K562 (cell line): Measurements from ENCODE around the gene ZBTB16. TPM values are rescaled to one million over a fixed set of nuclear protein-coding genes. Genes with fewer than 3 reads are reported as not detected.
A peak's percentile ranks its signal among the peaks of the same experiment; 100 is the strongest.

ENCODE experiments used
- CBX1 ChIP-seq: sonication (generic); IDR thresholded peaks from 2 replicates; pipeline ENCODE4 v1.6.1; 2016; ENCODE audit warnings: antibody characterized with exemption, low read depth, mild to moderate bottlenecking
- CCNT2 ChIP-seq: IDR thresholded peaks from 2 replicates; pipeline ENCODE4 v1.6.1; 2011; ENCODE audit warnings: borderline replicate concordance, low read depth, mild to moderate bottlenecking, moderate library complexity, mixed read lengths, low read length; ENCODE audit not compliant: insufficient read length; ENCODE audit errors: extremely low read depth
- FOXK2 ChIP-seq, 2 experiments: fragments of 450-650 bp; IDR thresholded peaks in 1 of 2; conservative IDR thresholded peaks in 1 of 2; 2 replicates each; pipeline ENCODE4 v1.6.1; 2016; ENCODE audit warnings: low read depth in 2 of 2, mild to moderate bottlenecking in 1 of 2
- HDAC6 ChIP-seq: IDR thresholded peaks from 2 replicates; pipeline ENCODE4 v1.6.1; 2012; ENCODE audit warnings: low read depth, mild to moderate bottlenecking, control low read depth, inconsistent platforms, low read length, moderate library complexity
- KLF1 ChIP-seq: fragments of 450-650 bp; IDR thresholded peaks from 2 replicates; pipeline ENCODE4 v1.6.1; 2016; ENCODE audit warnings: missing genetic modification characterization, missing compliant biosample characterization
- MAZ ChIP-seq, 2 experiments: fragments of 450-650 bp in 1 of 2; sonication (generic) in 1 of 2; formaldehyde crosslinking; IDR thresholded peaks in 1 of 2; conservative IDR thresholded peaks in 1 of 2; 2 replicates each; pipeline versions ENCODE4 v1.4.0 to v1.5.0; 2020; ENCODE audit warnings: mild to moderate bottlenecking in 1 of 2, missing genetic modification reagents in 1 of 2
- MYBL2 ChIP-seq, 2 experiments: fragments of 450-650 bp in 1 of 2; sonication (generic) in 1 of 2; formaldehyde crosslinking in 1 of 2; IDR thresholded peaks; 2 replicates each; pipeline versions ENCODE4 v1.6.1 to v1.8.1; 2017 to 2022; ENCODE audit warnings: borderline replicate concordance in 1 of 2, inconsistent platforms in 1 of 2, low read depth in 1 of 2, mild to moderate bottlenecking in 1 of 2, missing genetic modification reagents in 1 of 2, moderate library complexity in 1 of 2
- NR3C1 ChIP-seq: sonication (generic); formaldehyde crosslinking; IDR thresholded peaks from 2 replicates; pipeline ENCODE4 v1.8.1; 2022; ENCODE audit warnings: missing genetic modification reagents
- PTRF ChIP-seq: fragments of 450-650 bp; IDR thresholded peaks from 2 replicates; pipeline ENCODE4 v1.6.1; 2016; ENCODE audit warnings: mild to moderate bottlenecking, missing genetic modification characterization, missing compliant biosample characterization
- RBM17 ChIP-seq: fragments of 200-400 bp; formaldehyde crosslinking; IDR thresholded peaks from 2 replicates; pipeline ENCODE4 v1.6.1; 2017; ENCODE audit warnings: low read depth, mild to moderate bottlenecking, low read length, borderline replicate concordance
- RNF2 ChIP-seq: sonication (generic); IDR thresholded peaks from 2 replicates; pipeline ENCODE4 v1.6.1; 2016
- SUPT5H ChIP-seq: fragments of 450-650 bp; IDR thresholded peaks from 2 replicates; pipeline ENCODE4 v1.6.1; 2016
- ZBTB33 ChIP-seq: sonication (generic); formaldehyde crosslinking; IDR thresholded peaks from 2 replicates; pipeline ENCODE4 v1.8.1; 2023; ENCODE audit warnings: mild to moderate bottlenecking, missing genetic modification reagents
- ZBTB40 ChIP-seq, 2 experiments: fragments of 450-650 bp in 1 of 2; sonication (generic) in 1 of 2; formaldehyde crosslinking in 1 of 2; IDR thresholded peaks; 2 replicates each; pipeline versions ENCODE4 v1.7.1 to v1.9.0; 2016 to 2022; ENCODE audit warnings: inconsistent platforms in 1 of 2, mild to moderate bottlenecking in 1 of 2, missing genetic modification reagents in 1 of 2
- ZFP36 ChIP-seq: fragments of 150-350 bp; IDR thresholded peaks from 2 replicates; pipeline ENCODE4 v1.6.1; 2018; ENCODE audit warnings: low read length, low read depth; ENCODE audit not compliant: partially characterized antibody
- ZNF133 ChIP-seq: fragments of 250-450 bp; sonication (Bioruptor Pico); IDR thresholded peaks from 2 replicates; pipeline ENCODE4 v1.4.0; 2020; ENCODE audit warnings: mild to moderate bottlenecking
- ZNF311 ChIP-seq: fragments of 250-450 bp; sonication (Bioruptor Pico); IDR thresholded peaks from 2 replicates; pipeline ENCODE4 v1.4.0; 2020; ENCODE audit warnings: mild to moderate bottlenecking, moderate library complexity
- ZNF76 ChIP-seq: fragments of 250-450 bp; sonication (Bioruptor Pico); IDR thresholded peaks from 2 replicates; pipeline ENCODE4 v1.4.0; 2020; ENCODE audit warnings: mild to moderate bottlenecking, moderate library complexity, borderline replicate concordance
- polyA plus RNA-seq, 8 experiments: library from polyadenylated mRNA; depleted of rRNA in 4 of 8; stranded (reverse) in 5 of 8; unstranded in 3 of 8; fragments of >200 nt; fragmentation: Nextera tagmentation in 2 of 8; fragmentation: Illumina TruSeq in 1 of 8; extraction: Ambion mirVana in 2 of 8; extraction: Trizol in 1 of 8; gene quantifications; 2 replicates each; pipeline versions ENCODE4 v1.2.1 to v1.2.3, GENCODE V29; 2011 to 2014; ENCODE audit warnings: inconsistent platforms in 1 of 8, missing spikeins in 1 of 8
- total RNA-seq, 7 experiments: library from RNA; depleted of rRNA in 6 of 7; stranded (reverse); fragments of >200 nt in 6 of 7; fragmentation: Illumina TruSeq in 2 of 7; extraction: Trizol in 2 of 7; gene quantifications; 2 replicates each; pipeline versions ENCODE4 v1.2.1 to v1.2.3, GENCODE V29; 2011 to 2021; ENCODE audit warnings: low replicate concordance in 1 of 7

ZBTB16 gene
- total and polyA plus RNA-seq, 9 of the 15 experiments (the other 6 are each of a cell fraction or from before 2014, with no cell fraction given), result 0.06 to 0.40 (median 0.24) TPM; not detected in 4

GRCh38 chr11:114082767-114083181 is 23.3 kb downstream of the ZBTB16 start (continued):
- TF ChIP-seq ZBTB40 (IDR thresholded peaks at IDR 0.05) (no peak), ZBTB40 (CRISPR knock-in tag; IDR thresholded peaks at IDR 0.05) (no peak), MYBL2 (IDR thresholded peaks at IDR 0.05; ENCODE audit: low read depth) (no peak), MYBL2 (CRISPR knock-in tag; IDR thresholded peaks at IDR 0.05; ENCODE audit: borderline replicate concordance) (no peak), ZFP36 (peak; percentile 14), RNF2 (peak; percentile 79), PTRF (tag) (no peak), NR3C1 (no peak), MAZ (CRISPR knock-in tag; conservative IDR thresholded peaks at IDR 0.05 in 1 of 2, IDR thresholded peaks at IDR 0.05 in 1 of 2) (peak; percentile 56 to 83), HDAC6 (no peak), ZNF76 (CRISPR knock-in tag) (no peak), RBM17 (no peak), SUPT5H (no peak), ZBTB33 (no peak), ZNF133 (no peak), KLF1 (tag) (no peak), ZNF311 (CRISPR knock-in tag) (peak; percentile 90), CCNT2 (peak; percentile 43), CBX1 (no peak), FOXK2 (conservative IDR thresholded peaks at IDR 0.05 in 1 of 2, IDR thresholded peaks at IDR 0.05 in 1 of 2; ENCODE audit: low read depth in 2 of 2) (no peak)
